ENCODE results near the gene DCLK1.
"Not testable (repeated sequence)": the region's sequence is repeated elsewhere in the genome, so short reads cannot be mapped to it uniquely, and the experiment has no call there.

Gene DCLK1

GRCh38 chr13:36072152-36072935, 58.8 kb downstream of the DCLK1 start:
- Histone ChIP-seq H3K4me3 (ENCODE audit: severe bottlenecking) (no peak overlapping the region), H3K4me1 (ENCODE audit: insufficient read depth, poor library complexity, severe bottlenecking) (no peaks in the 10 kb centered on the region), H3K9me3 (ENCODE audit: severe bottlenecking) (no peaks in the 10 kb centered on the region), H3K27me3 (ENCODE audit: insufficient read depth, poor library complexity, severe bottlenecking) (no peaks in the 10 kb centered on the region), H3K27ac (ENCODE audit: poor library complexity, severe bottlenecking) (no peak overlapping the region), H3K36me3 (ENCODE audit: low read depth) (no peaks in the 10 kb centered on the region)
- DNase-seq (ENCODE audit: low spot score) (no peak), ATAC-seq (ENCODE audit: low read depth) (no peak)
- TF ChIP-seq CTCF (IDR thresholded peaks at IDR 0.05; ENCODE audit: poor library complexity, severe bottlenecking): no peak

GRCh38 chr13:36070504-36071192, 60.5 kb downstream of the DCLK1 start:
- H3K27me3 ChIP-seq (ENCODE audit: insufficient read depth, poor library complexity, severe bottlenecking); ATAC-seq (ENCODE audit: low read depth): not testable (repeated sequence)

GRCh38 chr13:36069881-36070366, 61.3 kb downstream of the DCLK1 start:
- ATAC-seq (ENCODE audit: low read depth): no peak
- Histone ChIP-seq H3K36me3 (ENCODE audit: low read depth) (no peaks in the 10 kb centered on the region), H3K4me1 (ENCODE audit: insufficient read depth, poor library complexity, severe bottlenecking) (no peaks in the 10 kb centered on the region), H3K4me3 (ENCODE audit: severe bottlenecking) (no peak overlapping the region), H3K27ac (ENCODE audit: poor library complexity, severe bottlenecking) (no peak overlapping the region), H3K9me3 (ENCODE audit: severe bottlenecking) (no peaks in the 10 kb centered on the region), H3K27me3 (ENCODE audit: insufficient read depth, poor library complexity, severe bottlenecking) (no peaks in the 10 kb centered on the region)
- no peak for DNase-seq (ENCODE audit: low spot score)
- TF ChIP-seq CTCF (IDR thresholded peaks at IDR 0.05; ENCODE audit: poor library complexity, severe bottlenecking): no peak

More at GRCh38 chr13:36070504-36071192, 60.5 kb downstream of the DCLK1 start:
- H3K4me3 ChIP-seq (ENCODE audit: severe bottlenecking); H3K9me3 ChIP-seq (ENCODE audit: severe bottlenecking); H3K27ac ChIP-seq (ENCODE audit: poor library complexity, severe bottlenecking); H3K4me1 ChIP-seq (ENCODE audit: insufficient read depth, poor library complexity, severe bottlenecking); H3K36me3 ChIP-seq (ENCODE audit: low read depth); DNase-seq (ENCODE audit: low spot score): not testable (repeated sequence)

- DNase-seq (ENCODE audit: low spot score): no peak
- no peak for ATAC-seq (ENCODE audit: low read depth)
- no peaks in the 10 kb centered on the region for H3K27me3 ChIP-seq (ENCODE audit: insufficient read depth, poor library complexity, severe bottlenecking)
- no peak overlapping the region for H3K4me3 ChIP-seq (ENCODE audit: severe bottlenecking)
- no peaks in the 10 kb centered on the region for H3K4me1 ChIP-seq (ENCODE audit: insufficient read depth, poor library complexity, severe bottlenecking)
- no peaks in the 10 kb centered on the region for H3K36me3 ChIP-seq (ENCODE audit: low read depth)
- TF ChIP-seq CTCF (IDR thresholded peaks at IDR 0.05; ENCODE audit: poor library complexity, severe bottlenecking): no peak
- H3K9me3 ChIP-seq (ENCODE audit: severe bottlenecking): no peaks in the 10 kb centered on the region
- H3K27ac ChIP-seq (ENCODE audit: poor library complexity, severe bottlenecking): no peak overlapping the region
Observed at GRCh38 chr13:36068991-36069390, 62.2 kb downstream of the DCLK1 start.

GRCh38 chr13:36068566-36068965, 62.6 kb downstream of the DCLK1 start:
- no peaks in the 10 kb centered on the region for H3K36me3 ChIP-seq (ENCODE audit: low read depth)
- DNase-seq (ENCODE audit: low spot score): no peak
- no peak overlapping the region for H3K27ac ChIP-seq (ENCODE audit: poor library complexity, severe bottlenecking)
- no peaks in the 10 kb centered on the region for H3K4me1 ChIP-seq (ENCODE audit: insufficient read depth, poor library complexity, severe bottlenecking)
- no peak overlapping the region for H3K4me3 ChIP-seq (ENCODE audit: severe bottlenecking)
- TF ChIP-seq CTCF (IDR thresholded peaks at IDR 0.05; ENCODE audit: poor library complexity, severe bottlenecking): no peak
- ATAC-seq (ENCODE audit: low read depth): no peak
- H3K9me3 ChIP-seq (ENCODE audit: severe bottlenecking): no peaks in the 10 kb centered on the region
- no peaks in the 10 kb centered on the region for H3K27me3 ChIP-seq (ENCODE audit: insufficient read depth, poor library complexity, severe bottlenecking)
